Measurements from ENCODE around the gene NTSR1. TPM values are rescaled to one million over a fixed set of nuclear protein-coding genes. Genes with fewer than 3 reads are reported as not detected.

The NTSR1 gene
- total and polyA plus RNA-seq, 4 donors: 0.02 to 3.7 (median 0.76) TPM

DNA sequence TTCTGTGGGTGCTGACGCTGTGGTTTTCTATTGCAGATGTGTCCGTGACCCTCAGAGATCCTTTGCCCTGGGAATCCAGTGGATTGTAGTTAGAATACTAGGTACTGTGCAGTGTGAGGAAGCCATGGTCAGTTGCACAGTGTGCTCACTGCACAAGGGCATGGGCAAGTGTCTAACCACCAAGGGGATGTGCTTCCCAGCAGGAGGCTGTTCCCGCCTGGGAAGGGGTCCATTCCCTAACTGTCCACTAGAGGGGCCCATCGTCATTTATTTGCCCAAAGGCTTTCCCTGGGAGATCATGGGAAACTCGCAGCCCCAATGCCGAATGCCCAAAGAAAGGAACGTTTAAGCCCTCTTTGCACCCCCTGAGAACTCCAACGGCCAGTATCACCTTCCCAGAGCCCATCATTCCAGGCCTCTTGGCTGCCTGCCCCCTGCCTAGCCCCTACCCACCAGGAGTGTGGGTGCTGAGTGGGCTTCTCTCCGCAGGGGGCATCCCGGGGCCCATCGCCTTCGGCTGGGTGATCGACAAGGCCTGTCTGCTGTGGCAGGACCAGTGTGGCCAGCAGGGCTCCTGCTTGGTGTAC, 40.1 kb upstream of the NTSR1 start:
- WGBS, 2 donors: 58 to 65% methylated on average over 13 of the region's 13 CpGs

DNA sequence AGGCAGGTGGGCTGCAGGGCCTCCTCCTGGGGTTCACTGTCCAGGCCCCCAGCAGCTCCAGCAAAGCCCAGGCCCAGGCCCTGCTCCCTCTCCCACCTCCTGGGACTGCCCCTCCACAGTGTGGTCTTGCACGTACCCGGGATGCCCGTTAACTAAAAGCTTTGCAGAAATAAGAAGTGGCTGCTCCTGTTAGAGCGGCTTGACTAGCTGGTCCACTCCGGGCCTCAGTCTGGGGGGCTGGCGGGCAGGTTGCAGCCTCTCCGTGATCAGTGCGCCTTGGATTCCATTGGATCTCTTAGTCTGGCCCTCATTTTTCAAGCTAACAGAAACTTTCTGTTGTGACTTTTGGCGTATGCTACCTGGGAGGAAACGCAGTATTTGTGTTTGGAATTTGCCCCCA, 39.4 kb upstream of the NTSR1 start:
- no peaks in the 10 kb centered on the region for H3K27me3 ChIP-seq (ENCODE audit: control insufficient read depth in 3 of 3, insufficient read depth in 3 of 3, low read length in 2 of 3)
- no peaks in the 10 kb centered on the region for H3K9me3 ChIP-seq (ENCODE audit: control insufficient read depth in 4 of 4, insufficient read depth in 3 of 4, low read length in 3 of 4)
- WGBS, 2 donors: 80 to 87% methylated on average over 10 of the region's 10 CpGs
- DNase-seq (peak in 2 of 3 donors; percentile 64 to 73), ATAC-seq (ENCODE audit: insufficient read depth, low FRiP score) (no peak)
- no peak overlapping the region for H3K9ac ChIP-seq (ENCODE audit: insufficient read depth in 1 of 2, low read length in 2 of 2)
- no peak overlapping the region for H3K27ac ChIP-seq (ENCODE audit: low read depth in 1 of 2, low read length in 1 of 2)
- no peak overlapping the region for H3K4me3 ChIP-seq
- H3K36me3 ChIP-seq (ENCODE audit: control insufficient read depth in 4 of 4, insufficient read depth in 4 of 4, low read length in 4 of 4): peaks cover 0 to 16% (median 0%) of the 10 kb centered on the region in 4 donors
- no peak for TF ChIP-seq CTCF (IDR thresholded peaks at IDR 0.05; ENCODE audit: control extremely low read depth, extremely low read depth)
- H3K4me1 ChIP-seq (ENCODE audit: control insufficient read depth in 5 of 5, insufficient read depth in 5 of 5, low read length in 5 of 5): peaks cover 0 to 28% (median 6%) of the 10 kb centered on the region in 5 donors

More for the DNA sequence above, 40.1 kb upstream of the NTSR1 start:
- peak; percentile 71 for TF ChIP-seq CTCF (IDR thresholded peaks at IDR 0.05; ENCODE audit: control extremely low read depth, extremely low read depth)
- no peaks in the 10 kb centered on the region for H3K27me3 ChIP-seq (ENCODE audit: control insufficient read depth in 3 of 3, insufficient read depth in 3 of 3, low read length in 2 of 3)
- no peak overlapping the region for H3K9ac ChIP-seq (ENCODE audit: insufficient read depth in 1 of 2, low read length in 2 of 2)
- peak; percentile 23 for ATAC-seq (ENCODE audit: insufficient read depth, low FRiP score)
- no peak overlapping the region for H3K4me3 ChIP-seq
- no peak overlapping the region for H3K27ac ChIP-seq (ENCODE audit: low read depth in 1 of 2, low read length in 1 of 2)
- peaks cover 0 to 16% (median 0%) of the 10 kb centered on the region in 4 donors for H3K36me3 ChIP-seq (ENCODE audit: control insufficient read depth in 4 of 4, insufficient read depth in 4 of 4, low read length in 4 of 4)
- peaks cover 0 to 28% (median 6%) of the 10 kb centered on the region in 5 donors for H3K4me1 ChIP-seq (ENCODE audit: control insufficient read depth in 5 of 5, insufficient read depth in 5 of 5, low read length in 5 of 5)
- peak; percentile 85 to 89 (median 88) for DNase-seq
- no peaks in the 10 kb centered on the region for H3K9me3 ChIP-seq (ENCODE audit: control insufficient read depth in 4 of 4, insufficient read depth in 3 of 4, low read length in 3 of 4)

GRCh38 chr20:62670156-62670555, 38.5 kb upstream of the NTSR1 start:
- Histone ChIP-seq H3K4me3 (no peak overlapping the region), H3K9me3 (ENCODE audit: control insufficient read depth in 4 of 4, insufficient read depth in 3 of 4, low read length in 3 of 4) (no peaks in the 10 kb centered on the region), H3K4me1 (ENCODE audit: control insufficient read depth in 5 of 5, insufficient read depth in 5 of 5, low read length in 5 of 5) (peaks cover 0 to 28% (median 6%) of the 10 kb centered on the region in 5 donors), H3K27me3 (ENCODE audit: control insufficient read depth in 3 of 3, insufficient read depth in 3 of 3, low read length in 2 of 3) (no peaks in the 10 kb centered on the region), H3K27ac (ENCODE audit: low read depth in 1 of 2, low read length in 1 of 2) (no peak overlapping the region), H3K9ac (ENCODE audit: insufficient read depth in 1 of 2, low read length in 2 of 2) (no peak overlapping the region), H3K36me3 (ENCODE audit: control insufficient read depth in 4 of 4, insufficient read depth in 4 of 4, low read length in 4 of 4) (peaks cover 0 to 16% (median 0%) of the 10 kb centered on the region in 4 donors)
- TF ChIP-seq CTCF (IDR thresholded peaks at IDR 0.05; ENCODE audit: control extremely low read depth, extremely low read depth): no peak
- no peak for DNase-seq
- ATAC-seq (ENCODE audit: insufficient read depth, low FRiP score): no peak
- WGBS, 2 donors: 92 to 94% methylated on average over 14 of the region's 14 CpGs
